Activated CD8-positive, alpha-beta T cell treated with anti-CD3 and anti-CD28 coated beads for 36 hours (primary cell): Measurements from ENCODE around the gene OGFOD2. TPM values are rescaled to one million over a fixed set of nuclear protein-coding genes. Genes with fewer than 3 reads are reported as not detected.

Experiments used
- ATAC-seq: fragments of 200-7000 bp; cut with Tn5 transposase; one replicate; pipeline ENCODE4 v1.10.0; 2021; ENCODE audit warnings: mild to moderate bottlenecking, moderate library complexity
- CTCF ChIA-PET: fragments of 350-600 bp; sonication (Branson Sonifier 250); formaldehyde crosslinking; loops from one replicate; lab custom pipeline; 2021; ENCODE audit warnings: antibody characterized with exemption; lab: Charles Lee
- POLR2A ChIA-PET: fragments of 350-600 bp; sonication (Branson Sonifier 250); formaldehyde crosslinking; loops from one replicate; lab custom pipeline; 2021; ENCODE audit warnings: antibody characterized with exemption; lab: Charles Lee
- DNase-seq: peaks from one replicate; pipeline ENCODE4 v3.0.0-alpha.2; 2020
- H3K27ac Mint-ChIP-seq: one replicate; pipeline ENCODE4 v1.8.0; 2021; ENCODE audit warnings: mild to moderate bottlenecking, mixed read lengths
- H3K27me3 Mint-ChIP-seq: one replicate; pipeline ENCODE4 v1.8.0; 2021; ENCODE audit warnings: mixed read lengths
- H3K36me3 Mint-ChIP-seq: one replicate; pipeline ENCODE4 v1.8.0; 2021; ENCODE audit warnings: low read depth, mixed read lengths
- H3K4me1 Mint-ChIP-seq: one replicate; pipeline ENCODE4 v1.8.0; 2021; ENCODE audit warnings: low read depth, mixed read lengths
- H3K4me3 Mint-ChIP-seq: one replicate; pipeline ENCODE4 v1.8.0; 2021; ENCODE audit warnings: mild to moderate bottlenecking, moderate library complexity, mixed read lengths
- H3K9me3 Mint-ChIP-seq: one replicate; pipeline ENCODE4 v1.8.0; 2021; ENCODE audit warnings: mixed read lengths
- intact Hi-C: fragments of 100-400 bp; cut with micrococcal nuclease; formaldehyde crosslinking; loops from one replicate; pipeline ENCODE4 v1.10.0; 2022
- total RNA-seq, 2 experiments: library from RNA; stranded (reverse); gene quantifications; one replicate each; pipeline ENCODE4 v1.2.3, GENCODE V29; 2021
- TF ChIP-seq, protein P1 (sequence below): fragments of 200-600 bp; IDR thresholded peaks from one replicate; pipeline ENCODE4 v1.8.0; 2022; ENCODE audit warnings: antibody characterized with exemption, mild to moderate bottlenecking

The OGFOD2 gene
- total RNA-seq, 2 experiments from 2014 or later: 27.1 to 31.5 TPM

- no peak for ATAC-seq
- Mint-ChIP-seq H3K4me1 (peaks cover 27% of the 10 kb centered on the region), H3K27ac (no peak overlapping the region), H3K4me3 (no peak overlapping the region), H3K9me3 (no peaks in the 10 kb centered on the region), H3K27me3 (peaks cover 2% of the 10 kb centered on the region), H3K36me3 (no peaks in the 10 kb centered on the region)
- ChIA-PET POLR2A (interaction anchor here (0.8 kb wide), 1 partner anchor 55 kb away, joined by 3 read pairs; no protein-coding TSS in a partner anchor), CTCF (interaction anchor here (0.8 to 7.8 kb wide), 7 partner anchors 59 to 156 kb away, joined by 3 to 87 read pairs (median 3); no protein-coding TSS in a partner anchor)
- intact Hi-C loops: loop anchor here (2.0 to 5.0 kb wide), 2 partner anchors 89 to 158 kb away; no protein-coding TSS in a partner anchor
- DNase-seq: no peak
- TF ChIP-seq, protein P1, sequence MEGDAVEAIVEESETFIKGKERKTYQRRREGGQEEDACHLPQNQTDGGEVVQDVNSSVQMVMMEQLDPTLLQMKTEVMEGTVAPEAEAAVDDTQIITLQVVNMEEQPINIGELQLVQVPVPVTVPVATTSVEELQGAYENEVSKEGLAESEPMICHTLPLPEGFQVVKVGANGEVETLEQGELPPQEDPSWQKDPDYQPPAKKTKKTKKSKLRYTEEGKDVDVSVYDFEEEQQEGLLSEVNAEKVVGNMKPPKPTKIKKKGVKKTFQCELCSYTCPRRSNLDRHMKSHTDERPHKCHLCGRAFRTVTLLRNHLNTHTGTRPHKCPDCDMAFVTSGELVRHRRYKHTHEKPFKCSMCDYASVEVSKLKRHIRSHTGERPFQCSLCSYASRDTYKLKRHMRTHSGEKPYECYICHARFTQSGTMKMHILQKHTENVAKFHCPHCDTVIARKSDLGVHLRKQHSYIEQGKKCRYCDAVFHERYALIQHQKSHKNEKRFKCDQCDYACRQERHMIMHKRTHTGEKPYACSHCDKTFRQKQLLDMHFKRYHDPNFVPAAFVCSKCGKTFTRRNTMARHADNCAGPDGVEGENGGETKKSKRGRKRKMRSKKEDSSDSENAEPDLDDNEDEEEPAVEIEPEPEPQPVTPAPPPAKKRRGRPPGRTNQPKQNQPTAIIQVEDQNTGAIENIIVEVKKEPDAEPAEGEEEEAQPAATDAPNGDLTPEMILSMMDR: no peak
Measured at GRCh38 chr12:122949816-122950675, 25.0 kb upstream of the OGFOD2 start.

- H3K36me3 Mint-ChIP-seq: no peaks in the 10 kb centered on the region
- no peak overlapping the region for H3K27ac Mint-ChIP-seq
- peaks cover 22% of the 10 kb centered on the region for H3K4me1 Mint-ChIP-seq
- H3K27me3 Mint-ChIP-seq: peaks cover 2% of the 10 kb centered on the region
- peak; percentile 32 for DNase-seq
- CTCF ChIA-PET: interaction anchor here (0.9 to 7.8 kb wide), 12 partner anchors 11 to 287 kb away, joined by 3 to 87 read pairs (median 8); partner anchors contain the start of gene ABCB9
- H3K9me3 Mint-ChIP-seq: no peaks in the 10 kb centered on the region
- ATAC-seq: no peak
- intact Hi-C loops: loop anchor here (2.0 to 5.0 kb wide), 2 partner anchors 91 to 159 kb away; no protein-coding TSS in a partner anchor
- POLR2A ChIA-PET: no interaction called here
- TF ChIP-seq, protein P1: no peak
- H3K4me3 Mint-ChIP-seq: no peak overlapping the region
Measured at GRCh38 chr12:122951406-122951805, 23.6 kb upstream of the OGFOD2 start.

DNA sequence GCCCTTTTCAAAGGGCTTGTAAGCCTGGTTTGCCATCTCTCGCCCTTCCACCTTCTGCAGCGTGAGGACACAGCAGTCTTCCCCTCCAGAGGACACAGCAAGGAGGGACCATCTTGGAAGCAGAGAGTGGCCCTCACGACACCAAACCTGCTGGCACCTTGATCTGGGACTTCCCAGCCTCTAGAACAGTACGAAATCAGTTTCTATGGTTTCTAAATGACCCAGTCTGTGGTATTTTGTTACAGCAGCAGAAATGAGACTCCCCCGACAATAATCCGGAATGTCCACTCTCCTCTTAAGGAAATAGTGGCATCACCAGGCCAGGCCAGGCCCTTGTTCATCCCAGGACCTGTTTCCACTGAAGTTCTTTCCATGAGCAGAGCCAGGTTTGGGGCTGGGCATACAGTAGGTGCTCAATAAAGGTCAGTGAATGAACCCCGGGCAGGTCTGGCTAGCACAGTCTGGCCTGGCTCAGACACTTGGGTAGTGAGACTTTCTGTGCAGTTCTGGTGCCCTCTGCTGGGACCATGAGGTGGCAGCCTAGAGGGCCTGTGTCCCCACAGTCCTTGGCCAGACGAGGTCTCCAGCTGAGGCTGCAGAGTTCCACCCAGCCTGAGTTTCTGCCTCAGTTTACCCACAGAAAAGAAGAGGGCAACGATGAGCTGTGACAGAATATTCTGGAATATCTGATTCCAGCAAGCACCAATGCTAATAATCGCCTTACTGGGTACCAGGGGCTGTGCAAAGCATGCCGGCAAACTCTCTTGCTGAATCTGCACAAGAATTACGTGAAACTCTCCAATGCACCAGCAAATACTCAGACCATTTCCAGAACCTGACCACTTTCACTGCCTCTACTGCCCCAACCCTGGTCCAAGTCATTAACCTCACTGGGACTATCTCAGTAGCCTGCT lies 22.8 kb upstream of the OGFOD2 start:
- intact Hi-C loops: loop anchor here (2.0 to 5.0 kb wide), 2 partner anchors 91 to 160 kb away; no protein-coding TSS in a partner anchor
- ChIA-PET POLR2A (interaction anchor here (0.6 to 1.2 kb wide), 4 partner anchors 9 to 88 kb away, joined by 3 read pairs; no protein-coding TSS in a partner anchor), CTCF (interaction anchor here (0.6 to 7.8 kb wide), 25 partner anchors 11 to 179 kb away, joined by 3 to 87 read pairs (median 4); partner anchors contain the start of gene ABCB9)
- ATAC-seq (peak; percentile 99), DNase-seq (peak; percentile 85)
- TF ChIP-seq, protein P1: peak; percentile 96
- Mint-ChIP-seq H3K4me1 (peaks cover 13% of the 10 kb centered on the region), H3K27me3 (peaks cover 2% of the 10 kb centered on the region), H3K27ac (no peak overlapping the region), H3K4me3 (no peak overlapping the region), H3K9me3 (no peaks in the 10 kb centered on the region), H3K36me3 (no peaks in the 10 kb centered on the region)

DNA sequence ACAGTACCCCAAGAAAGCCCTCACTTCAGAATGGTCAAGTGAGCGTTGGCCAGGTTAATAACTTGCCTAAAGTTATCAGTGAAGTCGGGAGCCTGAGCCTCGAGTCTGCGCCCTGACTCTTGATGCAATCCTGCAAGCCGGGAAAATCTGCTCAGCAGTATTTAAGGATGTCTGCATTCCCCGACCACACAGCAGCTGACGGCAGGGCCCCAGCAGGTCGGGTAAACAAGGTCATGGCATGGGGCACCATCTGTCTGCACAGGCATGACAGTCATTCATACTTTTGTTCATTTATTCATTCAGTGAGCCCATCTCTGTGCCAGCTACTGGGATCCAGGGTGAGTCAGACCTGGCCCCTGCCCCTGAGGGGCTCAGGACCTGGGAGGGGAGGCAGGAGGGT lies 19.9 kb upstream of the OGFOD2 start:
- intact Hi-C loops: no loop called here
- Mint-ChIP-seq H3K36me3 (no peaks in the 10 kb centered on the region), H3K27me3 (no peaks in the 10 kb centered on the region), H3K4me3 (no peak overlapping the region), H3K9me3 (no peaks in the 10 kb centered on the region), H3K27ac (no peak overlapping the region), H3K4me1 (peaks cover 7% of the 10 kb centered on the region)
- DNase-seq (no peak), ATAC-seq (no peak)
- ChIA-PET CTCF (interaction anchor here (0.6 to 4.7 kb wide), 5 partner anchors 75 to 400 kb away, joined by 4 to 30 read pairs (median 16); no protein-coding TSS in a partner anchor), POLR2A (interaction anchor here (0.9 to 1.0 kb wide), 2 partner anchors 10 to 97 kb away, joined by 3 read pairs; no protein-coding TSS in a partner anchor)
- TF ChIP-seq, protein P1: no peak
